Measurements from ENCODE around the gene GCH1.

DNA sequence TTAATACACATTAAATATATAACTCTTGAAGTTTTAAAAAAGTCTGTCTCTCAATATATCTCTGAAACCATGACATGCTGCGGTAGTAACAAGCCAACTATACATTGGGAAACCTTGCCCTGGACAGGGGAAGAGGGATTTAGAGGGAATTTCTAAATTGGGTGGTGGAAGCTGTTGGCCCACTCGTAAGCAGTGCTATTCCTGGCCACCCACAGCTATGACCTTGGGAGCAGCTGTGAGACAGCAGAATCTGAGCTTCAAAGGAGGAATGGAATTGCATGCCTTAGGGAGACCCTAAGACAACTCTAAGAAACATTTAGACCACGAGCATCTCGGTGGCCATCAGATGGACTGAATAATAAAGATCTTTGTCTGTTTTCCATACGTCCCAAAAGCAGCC lies 15.8 kb upstream of the GCH1 start:
- TF ChIP-seq, protein P1, sequence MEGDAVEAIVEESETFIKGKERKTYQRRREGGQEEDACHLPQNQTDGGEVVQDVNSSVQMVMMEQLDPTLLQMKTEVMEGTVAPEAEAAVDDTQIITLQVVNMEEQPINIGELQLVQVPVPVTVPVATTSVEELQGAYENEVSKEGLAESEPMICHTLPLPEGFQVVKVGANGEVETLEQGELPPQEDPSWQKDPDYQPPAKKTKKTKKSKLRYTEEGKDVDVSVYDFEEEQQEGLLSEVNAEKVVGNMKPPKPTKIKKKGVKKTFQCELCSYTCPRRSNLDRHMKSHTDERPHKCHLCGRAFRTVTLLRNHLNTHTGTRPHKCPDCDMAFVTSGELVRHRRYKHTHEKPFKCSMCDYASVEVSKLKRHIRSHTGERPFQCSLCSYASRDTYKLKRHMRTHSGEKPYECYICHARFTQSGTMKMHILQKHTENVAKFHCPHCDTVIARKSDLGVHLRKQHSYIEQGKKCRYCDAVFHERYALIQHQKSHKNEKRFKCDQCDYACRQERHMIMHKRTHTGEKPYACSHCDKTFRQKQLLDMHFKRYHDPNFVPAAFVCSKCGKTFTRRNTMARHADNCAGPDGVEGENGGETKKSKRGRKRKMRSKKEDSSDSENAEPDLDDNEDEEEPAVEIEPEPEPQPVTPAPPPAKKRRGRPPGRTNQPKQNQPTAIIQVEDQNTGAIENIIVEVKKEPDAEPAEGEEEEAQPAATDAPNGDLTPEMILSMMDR (IDR thresholded peaks at IDR 0.05; ENCODE audit: low read depth, low read length) = no peak
- TF ChIP-seq EZH2phosphoT487 (IDR thresholded peaks at IDR 0.05; ENCODE audit: low read depth) = no peak

Measured in OCI-LY3 (cell line).